ELR (cell line): ENCODE results near the gene CHST15.

ENCODE experiments used
- DNase-seq: peaks from one replicate; pipeline ENCODE4 v3.0.0-alpha.2; 2015; ENCODE audit warnings: low read depth

CHST15 gene

GRCh38 chr10:124064676-124065075 lies 28.7 kb downstream of the CHST15 start:
- no peak for DNase-seq

- DNase-seq: peak; percentile 45
Measured at GRCh38 chr10:124063750-124064603, 29.4 kb downstream of the CHST15 start.

GRCh38 chr10:124062390-124062789 lies 31.0 kb downstream of the CHST15 start:
- no peak for DNase-seq

- DNase-seq: no peak
Measured at GRCh38 chr10:124061030-124061429, 32.4 kb downstream of the CHST15 start.

- no peak for DNase-seq
Measured at GRCh38 chr10:124060148-124060720, 33.2 kb downstream of the CHST15 start.

GRCh38 chr10:124059551-124059950 lies 33.8 kb downstream of the CHST15 start:
- DNase-seq: no peak

GRCh38 chr10:124058346-124059003 lies 34.9 kb downstream of the CHST15 start:
- DNase-seq: peak; percentile 2

GRCh38 chr10:124057601-124058000 lies 35.8 kb downstream of the CHST15 start:
- DNase-seq: no peak

- no peak for DNase-seq
Measured at GRCh38 chr10:124056337-124056980, 36.9 kb downstream of the CHST15 start.

- peak; percentile 12 for DNase-seq
Measured at GRCh38 chr10:124053971-124054370, 39.4 kb downstream of the CHST15 start.

GRCh38 chr10:124052561-124052960 lies 40.8 kb downstream of the CHST15 start:
- no peak for DNase-seq

GRCh38 chr10:124050021-124051015 lies 43.1 kb downstream of the CHST15 start:
- no peak for DNase-seq

GRCh38 chr10:124049484-124049883 lies 43.9 kb downstream of the CHST15 start:
- peak; percentile 35 for DNase-seq

- DNase-seq: no peak
Measured at GRCh38 chr10:124048371-124049290, 44.8 kb downstream of the CHST15 start.

GRCh38 chr10:124047427-124048152 lies 45.8 kb downstream of the CHST15 start:
- no peak for DNase-seq

GRCh38 chr10:124045801-124046355 lies 47.5 kb downstream of the CHST15 start:
- DNase-seq: no peak

GRCh38 chr10:124045276-124045675 lies 48.1 kb downstream of the CHST15 start:
- no peak for DNase-seq

GRCh38 chr10:124044143-124044862 lies 49.1 kb downstream of the CHST15 start:
- DNase-seq: no peak
